ENCODE measurements around the gene SRSF3.

SRSF3 gene

GRCh38 chr6:36548401-36548743 is 45.8 kb upstream of the SRSF3 start:
- CTCF ChIA-PET: interaction anchor here (1.0 to 1.4 kb wide), 3 partner anchors 10 to 125 kb away, joined by 3 to 4 read pairs (median 3); no protein-coding TSS in a partner anchor
- POLR2A ChIA-PET: interaction anchor here (0.5 to 0.6 kb wide), 2 partner anchors 8 to 16 kb away, joined by 4 to 6 read pairs; no protein-coding TSS in a partner anchor
- TF ChIP-seq CTCF (IDR thresholded peaks at IDR 0.05; ENCODE audit: control extremely low read depth, extremely low read depth, low read depth, missing control alignments): no peak
- DNase-seq (ENCODE audit: extremely low spot score): no peak

GRCh38 chr6:36550473-36551000 is 43.6 kb upstream of the SRSF3 start:
- ChIA-PET POLR2A (no interaction called here), CTCF (interaction anchor here (1.0 kb wide), 1 partner anchor 9 kb away, joined by 3 read pairs; no protein-coding TSS in a partner anchor)
- no peak for DNase-seq (ENCODE audit: extremely low spot score)
- no peak for TF ChIP-seq CTCF (IDR thresholded peaks at IDR 0.05; ENCODE audit: control extremely low read depth, extremely low read depth, low read depth, missing control alignments)

GRCh38 chr6:36555750-36556252 is 38.4 kb upstream of the SRSF3 start:
- POLR2A ChIA-PET: no interaction called here
- no peak for DNase-seq (ENCODE audit: extremely low spot score)
- CTCF ChIA-PET: interaction anchor here (1.5 kb wide), 1 partner anchor 10 kb away, joined by 5 read pairs; no protein-coding TSS in a partner anchor
- TF ChIP-seq CTCF (IDR thresholded peaks at IDR 0.05; ENCODE audit: control extremely low read depth, extremely low read depth, low read depth, missing control alignments): no peak

GRCh38 chr6:36556281-36556680 is 37.9 kb upstream of the SRSF3 start:
- DNase-seq (ENCODE audit: extremely low spot score): no peak
- CTCF ChIA-PET: no interaction called here
- no peak for TF ChIP-seq CTCF (IDR thresholded peaks at IDR 0.05; ENCODE audit: control extremely low read depth, extremely low read depth, low read depth, missing control alignments)
- POLR2A ChIA-PET: no interaction called here

- DNase-seq (ENCODE audit: extremely low spot score): no peak
- CTCF ChIA-PET: interaction anchor here (0.7 to 1.8 kb wide), 3 partner anchors 8 to 55 kb away, joined by 3 to 4 read pairs (median 3); no protein-coding TSS in a partner anchor
- POLR2A ChIA-PET: no interaction called here
- no peak for TF ChIP-seq CTCF (IDR thresholded peaks at IDR 0.05; ENCODE audit: control extremely low read depth, extremely low read depth, low read depth, missing control alignments)
Measured at GRCh38 chr6:36559011-36559793, 35.0 kb upstream of the SRSF3 start.

- ChIA-PET CTCF (interaction anchor here (1.1 to 1.2 kb wide), 3 partner anchors 8 to 130 kb away, joined by 3 read pairs; no protein-coding TSS in a partner anchor), POLR2A (no interaction called here)
- no peak for TF ChIP-seq CTCF (IDR thresholded peaks at IDR 0.05; ENCODE audit: control extremely low read depth, extremely low read depth, low read depth, missing control alignments)
- no peak for DNase-seq (ENCODE audit: extremely low spot score)
Measured at GRCh38 chr6:36560822-36561221, 33.3 kb upstream of the SRSF3 start.

Measured in GM10248 (cell line).